NAMALWA (cell line): ENCODE data around the gene TRPC4.
A peak's percentile ranks its signal among the peaks of the same experiment; 100 is the strongest.

Source experiments
- DNase-seq: peaks from one replicate; pipeline ENCODE4 v3.0.0-alpha.2; 2015; ENCODE audit warnings: low spot score

The TRPC4 gene

DNA sequence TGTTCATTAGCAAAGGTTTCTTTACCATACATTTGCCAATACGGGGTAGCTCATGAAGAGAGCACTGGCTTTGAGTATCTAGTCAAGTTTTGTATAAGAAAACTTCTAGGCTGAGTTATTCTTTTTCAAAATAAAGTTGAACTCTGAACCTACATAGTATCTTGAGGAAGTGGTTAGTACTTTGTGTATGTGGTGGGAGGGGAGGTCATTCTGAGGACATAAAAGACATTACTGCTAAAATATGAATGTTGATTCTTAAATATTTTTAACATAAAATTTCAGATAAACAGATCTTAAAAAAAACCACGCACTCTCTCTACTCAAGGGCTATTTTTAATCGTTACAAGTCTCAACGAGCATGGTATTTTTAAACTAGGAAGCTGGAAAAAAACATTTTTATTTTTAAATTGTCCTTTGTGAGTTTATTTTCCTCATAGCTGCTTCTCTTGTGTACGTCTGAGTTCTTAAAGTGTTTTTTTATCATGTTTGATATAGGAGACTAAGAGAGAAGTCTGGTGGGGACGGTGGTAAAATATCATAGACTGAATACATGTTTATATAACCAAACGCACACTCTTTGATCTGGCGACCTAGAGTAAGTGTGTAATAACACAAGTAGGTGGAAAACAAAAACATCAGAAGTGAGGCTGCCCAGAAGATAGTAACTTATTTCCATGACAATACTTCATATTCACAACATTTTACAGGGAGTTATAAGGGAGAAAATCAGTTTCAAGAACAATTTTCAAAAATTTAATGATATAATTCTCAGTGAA is 153.0 kb downstream of the TRPC4 start:
- DNase-seq: peak; percentile 41

DNA sequence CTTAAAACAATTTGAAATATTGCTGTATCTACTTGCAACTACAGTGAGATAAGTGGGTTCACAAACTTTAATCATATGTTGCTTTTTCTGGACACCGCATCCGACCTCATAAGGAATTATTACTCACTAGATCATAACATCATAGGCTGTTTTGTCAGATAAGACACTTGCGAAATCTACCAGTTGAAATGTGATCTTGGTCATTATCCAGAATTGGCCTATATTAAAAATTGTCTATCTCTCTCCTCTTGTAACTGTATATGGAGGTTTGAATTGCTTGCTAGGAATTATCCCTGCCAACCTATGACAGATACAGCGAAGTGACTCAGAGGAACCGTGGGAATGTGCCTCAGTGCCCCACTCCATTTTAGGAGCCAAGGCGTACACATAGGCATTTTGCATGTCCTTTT is 154.0 kb downstream of the TRPC4 start:
- DNase-seq: peak; percentile 61

DNA sequence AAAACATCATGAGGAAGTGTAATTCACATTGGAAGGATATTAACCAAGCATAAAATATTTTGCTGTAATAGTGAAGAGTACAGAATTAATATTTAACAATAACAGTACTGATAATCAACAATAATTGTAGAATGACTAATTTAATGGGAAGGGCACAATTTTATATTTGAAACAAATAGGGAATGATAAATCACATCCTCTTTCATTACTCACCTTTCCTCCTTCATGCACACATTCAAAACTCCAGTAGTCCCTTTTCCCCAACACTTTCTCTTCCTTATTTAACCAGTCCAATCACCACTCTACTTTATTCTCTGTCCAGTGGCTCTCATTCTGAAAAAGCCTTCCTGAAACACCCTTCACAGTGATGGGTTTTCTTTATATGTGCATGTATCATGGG is 160.3 kb downstream of the TRPC4 start:
- no peak for DNase-seq

DNA sequence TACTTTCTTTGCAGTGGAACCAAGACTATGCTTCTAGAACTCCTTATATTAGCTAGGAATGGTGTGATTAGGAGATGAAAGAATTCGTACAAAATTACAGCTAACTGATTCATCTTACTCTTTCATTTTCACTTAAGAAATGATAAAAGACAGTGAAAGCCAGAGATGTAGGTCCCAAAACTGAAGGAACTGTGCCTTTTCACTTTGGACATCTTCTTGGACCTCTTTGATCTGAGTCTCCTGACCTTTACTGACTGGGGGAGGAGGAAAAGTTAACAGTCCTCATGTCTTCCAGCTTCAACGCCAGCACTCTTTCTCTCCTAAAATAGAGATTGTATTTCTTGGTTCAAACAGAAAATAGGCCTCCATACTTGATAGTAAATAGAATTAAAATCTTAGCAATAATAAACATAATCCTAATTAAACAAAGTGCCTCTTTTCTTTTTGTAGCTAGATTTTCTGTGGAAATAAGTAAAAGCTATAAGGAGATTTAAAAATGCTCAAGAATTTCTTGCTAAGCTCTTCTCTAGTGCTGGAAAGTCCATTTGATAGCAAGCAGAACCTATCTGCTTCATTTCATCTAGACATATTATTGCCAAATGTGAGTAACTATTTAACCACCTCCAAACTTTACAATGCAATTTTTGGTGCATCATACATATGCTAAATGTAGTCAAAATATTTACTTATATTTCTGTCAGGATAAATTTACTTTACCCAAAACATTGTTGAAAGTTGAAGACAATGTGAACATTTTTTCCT is 161.7 kb downstream of the TRPC4 start:
- no peak for DNase-seq

DNA sequence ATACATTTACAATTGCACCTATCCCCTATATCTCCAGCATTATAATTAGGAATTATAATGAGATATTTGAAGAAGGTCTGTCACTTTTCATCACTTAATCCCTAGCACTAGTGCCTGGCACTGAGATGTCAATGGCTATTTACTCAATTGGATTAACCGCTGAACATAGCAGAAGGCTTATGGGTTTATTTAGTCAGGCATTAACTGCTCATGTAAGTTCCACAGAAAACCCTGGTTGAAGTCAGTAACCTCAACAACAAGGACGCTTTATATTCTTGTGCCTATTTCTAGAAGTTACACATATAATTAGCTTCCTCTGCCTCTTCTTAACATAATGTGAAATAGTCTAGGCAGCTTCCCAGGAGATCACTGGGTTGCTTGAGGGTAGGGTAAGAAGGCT is 163.5 kb downstream of the TRPC4 start:
- DNase-seq: no peak

DNA sequence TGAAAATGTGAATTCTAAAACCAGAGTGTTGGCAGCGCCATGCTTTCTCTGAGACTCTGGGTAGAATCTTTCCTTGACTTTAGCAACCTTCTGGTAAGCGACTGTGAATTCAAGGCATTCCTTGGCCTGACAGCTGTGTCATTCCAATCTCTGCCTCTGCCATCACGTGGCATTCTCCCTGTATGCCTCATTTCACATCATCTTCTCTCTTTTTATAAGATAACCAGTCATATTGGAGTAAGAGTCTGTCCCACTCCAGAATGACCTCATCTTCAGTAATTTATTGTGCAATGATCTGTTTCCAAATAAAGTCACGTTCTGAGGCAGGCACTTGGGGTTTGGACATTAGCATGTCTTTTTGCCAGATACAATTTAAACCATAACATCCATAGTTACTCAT is 167.6 kb downstream of the TRPC4 start:
- no peak for DNase-seq

DNA sequence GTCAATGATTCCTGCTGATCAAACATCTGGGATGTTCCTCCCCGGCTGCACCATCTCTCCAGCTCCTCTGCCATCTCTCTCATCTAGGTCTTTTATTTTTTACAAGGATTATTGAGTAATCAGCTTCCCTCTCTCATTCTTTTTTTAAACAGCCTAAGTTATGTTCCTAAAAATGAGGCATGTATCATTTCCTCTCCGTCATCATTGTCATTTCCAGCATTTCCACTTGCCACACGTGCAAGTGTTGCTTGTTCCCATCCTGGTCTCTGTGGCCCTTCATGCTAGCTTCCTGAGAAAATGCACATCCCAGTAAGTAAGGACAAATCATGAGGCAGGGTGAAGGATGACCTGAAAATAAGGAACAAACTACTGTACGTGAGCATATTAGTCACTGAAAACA is 168.3 kb downstream of the TRPC4 start:
- DNase-seq: no peak

DNA sequence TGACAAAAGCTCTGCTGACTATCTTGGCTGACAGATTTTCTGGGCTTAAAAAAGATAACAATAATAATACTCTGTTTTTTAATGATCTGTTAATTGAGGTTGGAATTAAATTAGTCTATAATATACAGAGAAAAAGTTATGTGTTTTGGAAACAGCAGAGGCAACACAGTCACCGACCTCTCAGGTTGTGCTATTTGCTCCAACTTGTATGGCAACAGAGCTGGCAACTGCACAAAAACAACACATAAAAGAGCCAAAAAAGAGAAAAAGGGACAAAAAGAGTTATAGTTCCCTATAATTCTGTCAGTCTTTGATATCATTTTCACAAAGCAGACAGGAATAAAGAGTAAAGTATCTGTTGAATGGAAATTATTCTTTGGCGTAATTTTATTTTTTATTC is 168.7 kb downstream of the TRPC4 start:
- DNase-seq: no peak

DNA sequence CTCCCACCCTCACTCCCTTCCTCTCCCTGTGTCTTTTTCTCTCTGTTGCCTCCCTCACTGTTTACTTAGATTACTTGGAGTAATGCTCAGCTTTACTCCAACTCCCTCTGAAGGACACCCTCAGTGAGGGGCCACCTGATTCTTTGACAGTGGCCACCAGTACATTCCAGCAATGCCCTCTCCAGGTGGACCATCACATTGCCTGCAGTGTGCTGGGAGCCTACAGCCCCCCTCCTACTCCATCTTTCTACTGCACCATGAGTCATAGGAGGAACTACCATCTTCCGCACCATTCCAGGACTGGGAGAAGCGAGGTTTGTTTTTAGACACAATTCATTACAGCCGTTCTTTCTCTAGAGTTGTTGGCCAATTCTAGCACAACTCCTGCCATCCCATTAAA is 174.4 kb downstream of the TRPC4 start:
- DNase-seq: no peak

DNA sequence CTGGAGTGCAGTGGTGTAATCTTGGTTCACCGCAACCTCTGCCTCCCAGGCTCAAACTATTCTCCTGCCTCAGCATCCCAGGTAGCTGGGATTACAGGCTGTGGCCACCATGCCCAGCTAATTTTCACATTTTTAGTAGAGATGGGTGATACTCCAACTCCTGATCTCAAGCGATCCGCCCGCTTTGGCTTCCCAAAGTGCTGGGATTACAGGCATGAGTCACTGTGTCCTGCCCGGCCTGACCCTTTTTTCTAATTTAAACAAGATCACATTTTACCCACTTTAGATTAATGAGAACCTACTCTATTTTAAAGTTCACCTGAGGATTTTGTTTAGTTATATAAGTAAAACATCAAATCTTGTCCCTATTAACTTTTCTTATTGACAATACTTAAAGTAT is 179.2 kb downstream of the TRPC4 start:
- no peak for DNase-seq

DNA sequence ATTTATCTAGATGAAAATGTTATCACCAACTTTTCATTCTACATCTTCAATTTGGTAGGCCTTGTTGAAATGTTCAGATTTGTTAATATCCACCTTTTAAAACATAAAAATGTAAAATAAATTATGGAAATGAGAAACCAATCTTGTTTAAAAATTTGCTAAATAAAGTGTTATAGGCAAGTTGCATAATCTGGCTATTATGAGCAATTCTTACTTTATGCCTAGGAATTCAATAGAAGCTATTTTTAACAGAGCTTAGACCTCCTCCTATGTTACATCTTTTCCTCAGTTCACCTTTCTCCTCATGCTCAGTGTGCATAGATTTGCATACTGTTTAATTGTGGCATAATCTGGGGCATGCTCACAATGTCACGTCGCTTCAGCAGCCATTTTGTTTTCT is 183.1 kb downstream of the TRPC4 start:
- no peak for DNase-seq

DNA sequence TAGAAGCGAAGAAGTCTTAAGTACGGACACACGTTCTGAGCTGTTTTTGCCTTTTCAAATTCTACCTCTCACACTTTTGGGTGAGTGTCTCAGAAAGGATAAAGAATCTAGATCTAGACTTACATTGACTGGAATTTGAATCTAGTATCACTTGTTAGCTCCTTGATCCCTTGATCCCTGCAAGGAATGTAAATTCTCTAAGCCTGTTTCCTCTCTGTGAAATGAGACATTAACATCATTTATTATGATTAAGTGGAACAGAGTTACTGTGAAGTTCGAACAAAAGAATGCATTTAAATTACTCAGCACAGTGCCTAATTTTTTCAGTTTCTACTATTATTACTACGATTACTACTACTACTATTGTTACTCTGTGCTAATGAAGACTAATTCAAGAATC is 184.4 kb downstream of the TRPC4 start:
- DNase-seq: no peak

DNA sequence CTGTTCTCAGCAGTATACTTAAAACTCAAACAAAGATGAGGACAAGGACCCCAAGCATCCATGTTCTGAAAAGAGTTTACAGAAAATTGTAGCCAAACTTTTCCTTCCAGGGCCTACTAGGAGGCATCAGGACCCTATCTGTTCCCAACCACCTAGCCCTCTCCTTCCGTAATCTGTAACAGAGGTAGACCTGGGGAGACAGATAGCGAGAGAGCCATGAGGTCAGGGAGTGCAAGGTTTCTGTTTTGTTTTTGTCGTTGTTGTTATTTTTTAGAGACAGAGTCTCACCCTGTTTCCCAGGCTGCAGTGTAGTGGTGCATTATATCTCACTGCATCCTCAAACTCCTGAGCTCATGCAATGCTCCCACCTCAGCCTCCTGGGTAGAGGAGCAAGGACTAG is 187.1 kb downstream of the TRPC4 start:
- no peak for DNase-seq

DNA sequence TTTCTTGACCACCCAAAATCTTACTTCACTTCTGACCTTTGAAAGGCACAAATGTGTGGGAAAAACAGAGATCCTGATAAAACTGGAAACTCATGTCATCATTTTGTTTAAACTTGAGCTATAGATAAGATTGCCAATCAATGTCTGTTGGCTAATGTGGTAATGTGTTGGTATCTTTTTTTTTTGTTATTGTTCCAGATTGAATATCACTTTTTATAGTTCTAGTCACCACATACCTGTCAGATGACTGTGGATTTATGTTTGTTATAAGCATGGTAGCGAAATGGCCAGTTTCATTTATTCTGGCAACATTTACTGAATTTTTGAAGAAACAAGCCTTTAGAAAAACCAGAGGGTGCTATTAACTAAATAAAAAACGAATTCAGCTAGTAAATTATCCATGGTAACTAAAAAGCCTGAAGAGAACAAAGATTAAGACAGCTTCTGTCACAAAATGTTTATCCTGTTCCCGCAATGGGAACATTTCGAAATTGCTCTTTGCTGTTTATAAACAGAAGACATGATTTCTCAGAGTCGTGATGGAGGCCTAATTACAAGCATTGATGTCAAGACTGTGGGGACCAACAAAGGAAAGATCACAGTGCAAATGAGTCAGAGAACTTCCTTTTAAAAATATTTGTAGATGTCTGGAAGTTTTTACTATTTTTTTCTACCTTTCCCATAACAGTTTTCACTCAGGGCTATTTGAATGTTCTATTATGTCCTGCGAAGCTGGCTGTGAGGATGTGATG is 188.1 kb downstream of the TRPC4 start:
- DNase-seq: no peak

DNA sequence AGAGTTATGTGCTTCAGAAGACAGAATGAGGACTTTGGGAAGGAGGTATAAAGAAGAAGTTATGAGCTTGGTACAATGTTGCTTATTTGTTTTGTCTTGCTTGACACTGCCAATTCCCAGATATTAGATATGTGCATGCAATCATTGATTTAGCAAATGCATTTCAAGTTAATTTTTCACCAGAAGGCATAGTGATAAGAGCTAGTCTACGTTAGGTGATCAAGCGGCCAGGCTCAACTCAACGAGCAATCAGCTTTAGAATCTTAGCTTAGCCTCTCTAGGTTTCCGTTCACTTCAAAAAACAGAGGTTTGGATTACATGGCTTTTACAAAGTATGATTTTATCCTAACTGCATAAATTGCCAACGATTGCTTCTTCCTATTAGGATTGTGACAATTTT is 189.4 kb downstream of the TRPC4 start:
- no peak for DNase-seq

DNA sequence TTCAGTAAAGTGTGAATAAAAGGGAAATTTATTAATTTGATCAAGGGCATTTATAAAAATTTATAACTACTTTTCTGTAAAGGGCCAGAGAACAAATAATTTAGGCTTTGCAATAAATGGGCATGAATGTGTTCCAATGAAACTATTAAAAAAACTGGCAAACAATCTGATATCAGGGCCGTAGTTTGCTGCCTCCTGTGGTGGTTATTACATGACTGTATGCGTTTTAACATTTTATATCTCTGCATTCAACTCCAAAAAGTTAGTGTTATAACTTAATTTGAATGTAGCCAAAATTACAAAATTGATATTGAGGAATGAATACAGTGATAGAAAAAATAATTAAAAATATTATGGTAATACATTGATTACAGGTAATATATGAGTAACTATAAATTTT is 190.5 kb downstream of the TRPC4 start:
- no peak for DNase-seq

DNA sequence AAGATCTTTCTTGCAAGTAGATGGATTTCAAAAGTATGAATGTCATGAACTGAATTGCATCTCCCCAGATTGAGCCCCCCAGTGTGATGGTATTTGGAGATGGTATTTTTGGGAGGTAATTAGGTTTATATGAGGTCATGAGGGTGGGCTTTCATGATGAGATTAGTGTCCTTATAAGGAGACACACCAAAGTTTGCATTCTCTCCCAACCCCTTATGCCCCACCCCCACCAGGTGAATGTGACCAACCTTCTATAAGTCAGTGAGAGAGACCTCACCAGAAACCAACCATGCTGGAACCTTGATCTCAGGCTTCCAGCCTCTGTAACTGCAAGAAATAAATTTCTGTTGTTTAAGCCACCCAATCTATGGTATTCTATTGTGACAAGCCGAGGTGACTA is 199.7 kb downstream of the TRPC4 start:
- DNase-seq: no peak

DNA sequence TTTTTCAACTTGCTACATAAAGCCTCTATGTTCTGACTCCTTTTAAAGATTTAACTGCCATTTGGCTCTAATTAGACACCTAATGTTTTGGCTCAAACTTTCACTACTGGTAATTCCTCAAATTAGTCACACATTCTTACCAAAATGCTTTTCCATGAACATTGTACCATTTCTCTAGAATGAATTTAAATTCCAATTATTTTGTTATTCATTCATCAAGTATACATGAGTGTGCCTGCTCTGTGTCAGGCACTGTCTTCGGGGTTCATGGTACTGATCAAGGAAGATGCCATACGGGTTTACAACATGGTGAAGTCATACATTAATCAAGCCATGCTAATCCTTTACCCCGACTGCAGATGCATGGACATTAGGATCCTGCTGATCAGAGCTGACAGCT is 201.9 kb downstream of the TRPC4 start:
- DNase-seq: no peak

DNA sequence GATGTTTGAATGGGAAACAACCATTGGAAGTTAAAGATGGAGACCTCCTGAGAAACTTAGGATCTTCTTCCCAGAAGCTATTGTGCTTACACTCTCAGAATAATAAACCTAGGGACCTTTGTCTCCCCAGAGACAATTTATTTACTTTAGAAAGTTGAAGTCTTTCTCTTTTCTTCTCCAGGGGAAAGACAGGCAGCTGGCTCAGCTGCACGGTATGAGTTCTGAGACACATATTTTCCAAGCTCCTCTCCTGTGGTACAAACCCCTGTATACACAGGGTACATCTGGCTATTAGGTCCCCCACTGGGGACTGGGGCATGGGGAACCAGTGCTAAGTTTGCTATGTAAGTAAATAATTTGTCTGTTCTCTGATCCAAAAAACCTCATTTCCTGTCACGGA is 203.5 kb downstream of the TRPC4 start:
- no peak for DNase-seq

DNA sequence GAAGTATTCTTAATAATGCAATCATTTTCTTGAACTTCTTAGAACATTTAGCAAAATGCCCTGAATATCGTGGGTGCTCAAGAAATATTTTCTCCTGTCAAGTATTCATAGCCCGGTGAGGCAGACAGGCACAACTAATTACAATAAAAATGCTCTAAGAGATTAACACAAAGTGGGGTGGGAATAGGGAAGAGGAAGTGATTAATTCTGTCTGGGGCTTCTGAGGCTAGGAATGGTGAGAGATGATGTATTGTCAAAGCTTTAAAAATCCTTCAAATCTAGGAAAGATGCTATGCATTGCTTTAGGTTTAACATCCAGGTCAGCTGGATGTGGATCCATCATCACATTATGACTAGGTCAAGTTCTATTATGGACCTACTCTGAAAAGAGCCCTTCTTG is 204.2 kb downstream of the TRPC4 start:
- no peak for DNase-seq

DNA sequence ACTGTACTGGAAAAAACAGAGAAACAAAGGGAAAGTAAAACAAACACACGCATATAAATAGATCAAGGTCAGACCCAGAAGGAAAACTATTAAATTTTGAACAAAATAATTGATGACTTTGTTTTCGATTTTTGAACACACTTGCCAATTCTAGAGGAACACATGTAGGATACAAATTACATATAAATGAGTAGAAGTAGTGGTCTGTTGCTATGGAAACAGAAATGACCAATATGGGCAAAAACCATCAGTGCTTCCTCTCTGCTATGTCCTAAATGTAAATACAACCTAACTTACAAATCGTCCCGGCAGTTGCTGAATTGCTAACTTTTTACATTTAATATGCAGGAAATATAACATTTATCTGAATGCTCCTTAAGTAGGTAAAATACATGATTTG is 205.8 kb downstream of the TRPC4 start:
- DNase-seq: no peak

DNA sequence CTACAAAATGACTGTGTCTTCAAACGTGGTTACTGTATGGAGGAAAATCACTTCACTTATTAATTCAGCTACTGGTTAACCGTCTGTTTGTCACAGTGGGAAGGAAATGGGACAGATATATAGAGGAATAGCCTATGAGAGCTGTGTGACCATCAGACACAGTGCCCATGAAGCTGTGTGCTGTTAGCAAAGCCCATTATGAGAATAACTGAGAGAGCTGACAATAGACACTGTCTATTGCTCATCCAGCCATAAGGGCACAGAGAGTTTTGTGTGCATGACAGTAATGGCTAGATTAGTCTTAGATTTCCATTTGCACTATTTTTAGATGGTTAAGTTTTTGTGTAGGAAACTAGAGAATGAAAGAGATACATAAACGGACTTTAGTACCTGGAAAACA is 206.9 kb downstream of the TRPC4 start:
- no peak for DNase-seq

DNA sequence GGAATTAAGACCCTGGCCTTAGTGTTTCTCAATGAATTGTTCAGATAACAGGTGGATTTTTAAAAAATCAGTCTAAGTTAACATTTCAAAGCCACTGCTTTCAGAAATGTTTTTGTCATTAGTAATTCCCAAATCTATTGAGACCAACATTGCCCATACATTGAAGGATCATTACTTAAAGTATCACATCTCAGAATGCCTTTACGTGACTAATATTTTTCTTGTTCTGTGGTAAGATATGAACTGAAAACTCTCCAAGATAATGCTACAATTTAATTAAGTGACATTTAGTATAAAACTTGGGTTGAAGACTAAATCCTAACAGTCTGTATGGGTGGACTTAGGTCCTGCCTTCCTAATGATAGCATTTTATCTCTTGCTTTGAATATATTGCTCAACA is 211.6 kb downstream of the TRPC4 start:
- no peak for DNase-seq
